NCI-H1092 (cell line): ENCODE results near the gene PSG11.
"Not testable (repeated sequence)": the region's sequence is repeated elsewhere in the genome, so short reads cannot be mapped to it uniquely, and the experiment has no call there.

ENCODE experiments used
- DNase-seq: peaks from one replicate; lab custom pipeline; 2025; lab: John Stamatoyannopoulos, UW

The PSG11 gene

DNA sequence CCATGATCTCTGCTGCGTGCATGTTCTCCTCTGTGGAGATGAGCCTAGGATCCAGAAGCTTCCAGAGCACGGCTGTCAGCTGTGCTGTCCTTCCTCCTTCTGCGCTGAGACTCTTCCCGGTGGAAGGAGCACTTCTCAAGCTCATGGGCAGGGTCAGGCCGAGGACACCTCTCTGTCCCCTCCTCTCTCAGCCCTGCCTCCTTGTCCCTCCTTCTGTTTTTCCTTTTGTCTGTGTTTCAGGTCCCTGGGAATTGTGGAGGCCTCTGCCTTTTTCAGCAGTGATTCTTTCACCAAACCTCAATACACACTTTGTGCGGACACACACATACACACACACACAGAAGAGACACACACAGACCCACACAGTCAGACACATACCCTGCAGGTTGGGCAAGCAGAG is at the start of gene PSG11:
TSS of gene PSG11 (minus strand) at position 101 of the 400 bp plus-strand sequence. CDS start at position 4, 97 bp downstream.
- not testable (repeated sequence) for DNase-seq

DNA sequence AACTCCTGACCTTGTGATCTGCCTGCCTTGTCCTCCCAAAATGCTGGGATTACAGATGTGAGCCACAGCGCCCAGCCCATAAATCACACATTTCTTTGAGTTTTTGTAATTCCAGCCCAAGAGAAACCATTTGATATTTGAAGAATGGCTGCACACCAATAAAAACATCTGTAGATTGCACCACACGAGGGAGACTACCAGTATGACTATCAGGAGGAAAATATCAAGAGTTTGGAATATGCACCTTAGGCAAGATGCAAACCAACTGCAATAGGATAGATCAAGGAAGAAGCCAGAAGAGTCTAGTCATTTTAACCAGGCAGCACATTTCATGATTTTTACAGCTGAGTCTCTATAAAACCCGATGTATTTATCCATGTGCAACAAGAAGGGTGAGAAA is 36.1 kb upstream of the PSG11 start:
- not testable (repeated sequence) for DNase-seq

DNA sequence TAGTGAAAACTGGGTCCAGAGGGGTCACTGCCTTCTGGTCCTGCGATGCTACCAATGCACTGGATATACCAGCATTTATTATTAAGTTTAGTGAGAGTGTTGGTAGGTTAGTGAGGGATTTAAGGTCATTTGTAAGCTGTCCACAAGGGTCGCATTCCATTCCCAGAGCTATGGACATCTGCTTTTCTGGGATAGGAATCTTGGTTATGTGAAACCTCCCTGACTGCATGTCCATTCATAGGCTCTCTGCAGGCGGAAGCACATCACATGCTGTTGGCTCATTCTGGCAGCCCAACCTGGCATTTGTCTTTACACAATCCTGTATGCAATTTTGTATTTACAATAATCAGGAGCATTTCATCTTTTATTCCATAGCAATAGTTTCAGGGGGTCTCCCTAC is 35.1 kb upstream of the PSG11 start:
- not testable (repeated sequence) for DNase-seq

DNA sequence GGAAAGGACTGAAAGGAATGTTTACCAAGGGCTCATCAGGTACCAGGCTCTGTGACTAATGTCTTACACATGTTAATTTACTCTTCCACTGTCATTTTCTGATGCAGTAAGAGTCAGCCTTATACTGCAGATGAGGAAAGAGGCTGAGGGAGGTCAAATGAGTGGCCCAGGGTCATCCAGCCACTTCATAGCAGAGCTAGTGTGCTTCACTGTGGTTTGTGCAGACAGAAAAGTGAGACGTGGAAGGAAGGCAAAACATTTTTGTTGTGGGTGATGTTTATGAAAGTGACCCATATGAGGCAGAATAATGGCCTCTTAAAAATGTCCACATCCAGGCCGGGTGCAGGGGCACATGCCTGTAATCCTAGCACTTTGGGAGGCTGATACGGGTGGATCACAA is 34.0 kb upstream of the PSG11 start:
- not testable (repeated sequence) for DNase-seq

DNA sequence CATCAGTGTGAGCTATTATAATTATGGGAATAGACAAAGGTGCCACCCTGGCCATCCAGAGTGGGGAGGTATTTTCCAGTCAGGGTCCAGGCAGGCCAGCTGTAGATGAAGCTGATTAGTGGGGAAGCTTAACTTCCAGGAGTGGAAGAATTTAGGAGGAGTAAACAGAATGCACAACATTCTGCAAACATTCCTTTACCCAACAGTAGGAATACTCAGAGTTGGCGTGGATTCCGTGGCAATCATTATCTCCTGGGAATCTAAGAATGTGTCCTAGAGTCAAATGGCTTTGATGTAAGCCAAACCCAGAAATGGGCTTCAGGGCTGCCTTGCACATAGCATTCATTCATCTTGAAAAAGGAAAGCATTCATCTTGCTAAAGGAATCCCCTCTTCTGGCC is 33.2 kb upstream of the PSG11 start:
- not testable (repeated sequence) for DNase-seq

DNA sequence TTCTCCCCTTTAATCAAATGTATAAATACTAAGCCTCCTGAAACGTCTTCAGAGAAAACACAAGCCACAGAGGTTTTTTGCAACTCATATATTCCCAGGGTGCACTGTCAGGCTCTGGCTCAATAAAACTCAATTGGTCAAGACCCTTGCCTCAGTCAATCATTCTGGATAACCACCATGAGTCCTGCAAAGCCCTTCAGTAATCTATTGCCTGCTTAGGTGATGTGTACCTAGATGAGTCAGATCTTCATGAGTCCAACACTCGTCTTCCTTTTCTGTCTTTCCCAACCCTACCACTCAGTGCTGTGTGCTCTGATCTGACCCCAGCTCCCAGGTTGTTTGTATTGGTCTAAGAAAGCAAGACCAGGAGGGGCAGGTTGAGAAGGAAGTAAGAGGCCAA is 32.2 kb upstream of the PSG11 start:
- DNase-seq = not testable (repeated sequence)

DNA sequence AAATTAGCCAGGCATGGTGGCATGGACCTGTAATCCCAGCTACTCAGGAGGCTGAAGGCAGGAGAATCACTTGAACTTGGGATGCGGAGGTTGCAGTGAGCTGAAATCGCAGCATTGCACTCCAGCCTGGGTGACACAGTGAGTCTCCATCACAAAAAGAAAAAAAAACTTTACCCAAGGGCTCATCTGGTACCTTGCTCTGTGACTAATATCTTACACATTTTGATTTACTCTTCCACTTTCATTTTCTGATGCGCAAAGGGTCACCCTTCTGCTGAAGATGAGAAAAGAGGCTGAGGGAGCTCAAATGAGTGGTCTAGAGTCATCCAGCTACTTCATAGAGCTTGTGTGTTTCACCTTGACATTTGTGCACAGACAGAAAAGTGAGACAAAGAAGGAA is 21.7 kb upstream of the PSG11 start:
- not testable (repeated sequence) for DNase-seq

DNA sequence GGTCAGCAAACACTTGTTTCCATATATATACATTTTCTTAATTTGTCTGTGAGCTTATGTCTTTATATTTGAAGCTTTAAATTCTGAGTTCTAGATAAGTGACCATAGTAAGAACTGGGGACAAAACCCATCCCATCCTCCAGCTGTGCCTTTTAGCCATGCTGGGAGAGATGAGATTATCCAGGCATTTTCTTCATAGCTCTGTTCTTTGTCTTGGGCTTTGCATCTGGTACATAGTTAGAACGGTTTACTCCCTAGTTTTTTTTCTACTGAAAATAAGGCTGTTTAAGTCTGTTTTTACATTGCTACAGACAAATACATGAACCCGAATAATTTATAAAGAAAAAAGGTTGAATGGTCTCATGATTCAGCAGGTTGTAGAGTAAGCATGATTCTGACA is 20.3 kb upstream of the PSG11 start:
- DNase-seq = not testable (repeated sequence)

DNA sequence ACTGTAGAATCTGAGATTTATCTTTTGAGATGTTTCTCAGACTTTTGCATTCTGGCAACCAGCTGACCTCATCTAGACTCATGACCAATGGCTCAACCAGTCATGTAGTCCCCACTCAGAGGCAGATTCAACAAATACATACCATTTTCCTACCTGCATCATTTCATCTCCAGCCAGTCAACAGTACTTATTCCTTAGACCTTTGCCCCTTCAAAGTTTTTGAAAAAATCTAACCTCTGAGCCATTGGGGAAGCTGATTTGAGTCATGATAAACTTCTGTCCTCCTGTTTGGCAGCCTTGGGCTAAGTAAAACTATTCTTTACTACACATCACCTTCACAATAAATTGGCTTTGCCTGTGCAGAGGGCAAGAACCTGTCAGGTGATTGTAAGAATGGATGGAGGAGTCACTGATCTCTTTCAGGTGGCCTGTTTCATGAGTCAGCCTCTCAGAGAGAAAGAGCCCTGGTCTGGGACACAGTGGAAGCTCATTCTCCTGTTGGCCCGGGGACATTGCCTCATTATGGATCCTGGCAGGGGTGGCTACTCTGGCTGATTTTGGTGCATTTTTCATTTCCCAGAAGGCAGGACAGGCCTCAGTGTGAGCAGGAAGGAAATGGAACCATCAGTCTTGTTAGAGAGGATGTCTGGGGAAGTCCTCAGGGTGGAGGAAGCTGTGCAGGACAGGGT is 17.4 kb upstream of the PSG11 start:
- not testable (repeated sequence) for DNase-seq

DNA sequence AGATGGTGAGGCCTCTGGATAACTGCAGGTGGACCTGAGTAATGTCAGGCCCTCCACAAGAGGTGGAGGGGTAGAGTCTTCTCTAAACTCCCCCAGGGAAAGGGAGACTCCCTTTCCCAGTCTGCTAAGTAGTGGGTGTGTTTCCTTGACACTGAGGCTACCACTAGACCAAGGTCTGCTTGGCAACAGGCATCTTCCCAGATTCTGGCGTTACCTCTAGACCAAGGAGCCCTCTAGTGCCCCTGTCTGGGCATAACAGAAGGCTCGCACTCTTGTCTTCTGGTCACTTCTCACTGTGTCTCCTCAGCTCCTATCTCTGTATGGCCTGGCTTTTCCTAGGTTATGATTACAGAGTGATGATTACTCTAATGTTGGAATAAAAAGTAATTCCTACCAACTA is 5.4 kb upstream of the PSG11 start:
- DNase-seq = not testable (repeated sequence)

DNA sequence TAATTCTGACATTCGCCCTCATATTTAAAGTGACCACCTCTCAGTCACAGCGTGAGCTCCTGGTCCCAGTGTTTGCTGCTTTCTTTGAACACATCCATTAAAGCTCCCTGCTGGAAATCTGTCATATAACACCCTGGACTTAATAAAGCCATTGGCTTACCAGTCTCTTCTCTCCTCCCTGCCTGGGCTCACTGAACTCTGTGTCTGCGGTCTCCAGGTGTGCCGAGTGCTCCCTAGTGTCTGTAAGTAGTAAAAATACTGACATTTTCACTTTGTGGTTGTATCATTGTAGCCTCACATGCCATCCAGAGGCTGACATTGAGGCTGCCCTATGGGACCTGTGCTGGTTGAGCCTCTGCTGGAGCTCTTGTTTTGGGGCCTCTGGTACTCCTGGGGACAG is 2.6 kb upstream of the PSG11 start:
- no peak for DNase-seq

DNA sequence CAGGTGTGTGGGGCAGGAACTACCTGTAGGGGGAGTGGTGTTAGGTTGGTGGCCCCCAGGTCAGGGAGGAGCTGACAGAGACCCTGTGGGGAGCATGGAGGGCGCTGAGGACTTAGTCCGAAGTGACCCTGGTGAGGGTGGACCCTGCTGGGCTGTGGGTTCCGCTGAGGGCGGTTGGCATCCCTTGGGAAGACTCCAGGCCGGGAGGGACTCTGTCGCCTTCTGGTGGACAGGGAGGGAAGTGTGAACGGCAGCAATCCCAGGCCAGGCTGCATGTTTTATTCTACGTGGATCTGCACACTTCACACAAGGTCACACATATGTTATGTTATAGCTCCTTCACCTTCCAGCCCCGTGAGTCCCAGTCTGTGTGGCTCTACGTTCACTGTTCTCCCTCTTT is 1.7 kb upstream of the PSG11 start:
- not testable (repeated sequence) for DNase-seq

DNA sequence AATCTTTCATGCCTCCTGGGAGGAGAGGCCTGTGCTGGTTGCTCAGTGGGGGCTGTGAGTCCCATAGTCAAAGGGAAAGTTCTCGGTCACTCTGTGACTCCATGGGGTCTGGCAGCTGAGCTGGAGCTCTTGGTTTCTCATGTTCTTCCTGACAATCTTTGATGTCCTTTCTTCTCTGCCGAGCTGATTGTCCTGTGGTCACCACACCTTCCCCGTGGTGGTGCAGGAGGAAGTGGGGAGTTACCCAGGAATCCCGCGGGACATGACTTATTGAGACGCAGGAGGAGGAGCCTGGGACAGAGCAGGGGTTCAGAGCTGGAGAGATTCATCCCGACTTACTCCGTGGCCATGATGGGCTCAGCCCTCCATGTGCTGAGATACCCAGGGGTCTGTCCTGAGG is 792 bp upstream of the PSG11 start:
- DNase-seq = not testable (repeated sequence)

DNA sequence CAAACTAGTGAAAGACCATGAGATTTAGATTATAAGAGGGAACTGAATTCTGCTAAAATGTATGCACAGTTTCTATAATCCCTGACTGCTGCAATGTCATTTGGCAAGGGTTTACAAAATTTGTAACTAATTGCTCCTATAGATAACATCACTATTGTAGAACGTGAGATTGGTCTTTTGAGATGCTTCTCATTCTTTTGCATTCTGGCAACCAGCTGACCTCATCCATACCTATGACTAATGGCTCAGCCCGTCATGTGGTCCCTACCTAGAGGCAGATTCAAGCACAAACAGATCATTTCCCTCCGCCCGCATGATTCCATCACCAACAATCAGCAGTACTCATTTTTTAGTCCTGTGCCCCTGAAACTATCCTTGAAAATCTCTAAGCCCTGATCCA is 4.2 kb downstream of the PSG11 start:
- not testable (repeated sequence) for DNase-seq

DNA sequence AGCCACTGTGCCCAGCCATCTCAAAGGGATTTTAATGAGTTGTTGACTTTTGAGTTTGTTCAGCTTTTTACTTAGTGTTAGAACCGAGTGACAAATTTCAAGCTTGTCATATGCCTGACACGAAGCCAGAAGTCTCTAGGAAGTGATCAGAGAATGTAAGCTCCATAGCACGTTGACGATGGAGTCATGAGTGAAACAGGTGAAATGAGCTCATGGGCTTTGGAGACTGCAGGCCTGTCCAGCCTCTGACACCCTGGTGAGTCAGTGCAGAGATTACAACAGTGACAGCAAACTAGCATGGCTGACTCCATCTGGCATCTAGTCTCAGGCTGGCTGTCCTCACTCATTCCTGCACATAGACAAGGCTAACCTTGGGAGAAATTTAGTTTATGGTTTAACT is 4.6 kb downstream of the PSG11 start:
- not testable (repeated sequence) for DNase-seq

DNA sequence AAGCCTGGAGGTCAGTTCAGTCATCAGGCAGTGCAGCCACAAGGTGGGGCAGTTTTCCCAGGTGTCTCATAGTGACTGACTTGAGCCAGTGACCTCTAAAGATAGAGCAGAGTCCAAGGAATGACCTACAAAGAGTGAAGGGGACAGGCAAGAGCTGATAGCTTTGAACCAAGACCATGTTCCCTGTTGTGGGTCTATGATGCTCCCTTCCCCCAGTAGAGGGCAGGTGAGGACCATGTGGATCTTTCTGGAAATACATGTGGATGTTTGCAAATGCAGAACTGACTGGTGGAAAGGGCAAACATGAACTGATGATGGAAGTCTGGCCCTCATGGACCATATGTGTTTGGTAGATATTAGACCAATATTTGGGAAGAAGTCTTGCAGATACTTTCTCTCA is 6.7 kb downstream of the PSG11 start:
- not testable (repeated sequence) for DNase-seq

DNA sequence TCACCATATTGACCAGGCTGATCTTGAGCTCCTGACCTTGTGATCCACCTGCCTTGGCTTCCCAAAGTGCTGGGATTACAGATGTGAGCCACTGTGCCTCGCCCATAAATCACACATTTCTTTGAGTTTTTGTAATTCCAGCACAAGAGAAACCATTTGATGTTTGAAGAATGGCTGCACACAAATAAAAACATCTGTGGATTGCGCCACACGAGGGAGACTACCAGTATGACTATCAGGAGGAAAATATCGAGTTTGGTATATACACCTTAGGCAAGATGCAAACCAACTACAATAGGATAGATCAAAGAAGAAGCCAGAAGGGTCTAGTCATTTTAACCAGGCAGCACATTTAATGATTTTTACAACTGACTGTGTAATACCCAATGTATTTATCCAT is 20.4 kb downstream of the PSG11 start:
- DNase-seq = not testable (repeated sequence)

DNA sequence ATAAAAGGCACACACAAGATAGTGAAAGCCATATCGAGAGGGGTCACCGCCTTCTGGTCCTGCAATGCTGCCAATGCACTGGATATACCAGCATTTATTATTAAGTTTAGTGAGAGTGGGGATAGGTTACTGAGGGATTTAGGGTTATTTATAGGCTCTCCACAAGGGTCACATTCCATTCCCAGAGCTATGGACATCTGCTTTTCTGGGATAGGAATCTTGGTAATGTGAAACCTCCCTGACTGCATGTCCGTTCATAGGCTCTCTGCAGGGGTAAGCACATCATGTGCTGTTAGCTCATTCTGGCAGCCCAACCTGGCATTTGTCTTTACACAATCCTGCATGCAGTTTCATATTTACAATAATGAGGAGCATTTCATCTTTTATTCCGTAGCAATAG is 21.4 kb downstream of the PSG11 start:
- DNase-seq = not testable (repeated sequence)

DNA sequence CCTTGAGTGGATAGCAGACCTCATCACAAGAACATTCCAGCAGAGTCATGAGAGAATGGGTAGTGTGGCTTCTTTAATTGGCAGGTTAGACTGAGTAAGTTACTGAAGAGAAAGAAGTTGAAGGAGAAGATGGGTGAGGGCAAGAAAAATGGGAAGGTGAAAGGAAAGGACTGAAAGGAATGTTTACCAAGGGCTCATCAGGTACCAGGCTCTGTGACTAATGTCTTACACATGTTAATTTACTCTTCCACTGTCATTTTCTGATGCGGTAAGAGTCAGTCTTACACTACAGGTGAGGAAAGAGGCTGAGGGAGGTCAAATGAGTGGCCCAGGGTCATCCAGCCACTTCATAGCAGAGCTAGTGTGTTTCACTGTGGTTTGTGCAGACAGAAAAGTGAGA is 22.6 kb downstream of the PSG11 start:
- DNase-seq = not testable (repeated sequence)

DNA sequence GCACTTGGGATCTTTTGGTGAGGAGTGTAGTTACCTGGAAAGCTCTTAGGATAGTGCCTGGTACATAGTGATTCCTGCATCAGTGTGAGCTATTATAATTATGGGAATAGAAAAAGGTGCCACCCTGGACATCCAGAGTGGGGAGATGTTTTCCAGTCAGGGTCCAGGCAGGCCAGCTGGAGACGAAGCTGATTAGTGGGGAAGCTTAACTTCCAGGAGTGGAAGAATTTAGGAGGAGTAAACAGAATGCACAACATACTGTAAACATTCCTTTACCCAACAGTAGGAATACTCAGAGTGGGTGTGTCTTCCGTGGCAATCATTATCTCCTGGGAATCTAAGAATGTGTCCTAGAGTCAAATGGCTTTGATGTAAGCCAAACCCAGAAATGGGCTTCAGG is 23.3 kb downstream of the PSG11 start:
- not testable (repeated sequence) for DNase-seq

DNA sequence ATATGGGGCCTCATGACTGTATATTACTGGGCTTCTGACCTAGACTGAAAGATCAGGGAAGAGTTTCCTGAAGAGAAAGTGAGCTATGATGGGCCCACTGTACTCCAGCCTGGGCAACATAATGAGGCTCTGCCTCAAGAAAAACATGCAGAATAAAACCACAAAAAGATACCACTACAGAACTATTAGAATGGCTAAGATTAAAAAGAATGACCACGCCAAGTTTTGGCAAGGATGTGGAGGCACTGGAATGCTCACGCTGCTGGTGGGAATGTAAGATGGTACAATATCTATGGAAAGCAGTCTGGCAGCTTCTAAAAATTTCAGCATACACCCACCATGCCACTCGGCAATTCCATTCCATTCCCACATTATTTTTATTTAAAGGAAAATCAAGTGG is 30.1 kb downstream of the PSG11 start:
- DNase-seq = not testable (repeated sequence)

DNA sequence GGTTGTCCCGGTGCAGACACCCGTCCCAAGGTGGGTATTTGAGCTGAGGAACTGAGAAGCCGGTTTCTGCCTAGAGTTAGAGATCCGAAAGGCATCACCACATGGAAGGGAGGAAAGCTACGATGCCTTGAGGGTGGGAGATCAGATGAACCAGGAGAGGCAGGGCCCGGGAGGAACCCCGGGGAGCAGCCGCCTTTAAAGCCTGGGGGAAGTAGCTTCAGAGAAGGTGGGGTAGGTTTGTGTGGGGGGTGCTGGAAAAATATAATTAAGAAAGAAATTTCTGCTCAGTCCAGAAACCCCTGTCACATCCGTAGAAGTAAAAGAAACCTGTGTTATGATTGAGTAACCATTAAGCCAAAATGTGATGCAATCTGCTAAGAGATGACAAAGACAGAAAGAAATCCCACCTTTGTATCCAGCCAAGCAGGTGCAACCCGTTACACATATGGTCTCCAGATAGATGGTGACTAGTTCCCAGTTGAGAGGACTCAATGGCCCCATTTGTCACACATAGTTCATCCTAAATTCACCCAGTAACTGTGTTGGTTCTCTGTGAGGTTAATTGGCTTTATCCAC is 34.2 kb downstream of the PSG11 start:
- DNase-seq = not testable (repeated sequence)

DNA sequence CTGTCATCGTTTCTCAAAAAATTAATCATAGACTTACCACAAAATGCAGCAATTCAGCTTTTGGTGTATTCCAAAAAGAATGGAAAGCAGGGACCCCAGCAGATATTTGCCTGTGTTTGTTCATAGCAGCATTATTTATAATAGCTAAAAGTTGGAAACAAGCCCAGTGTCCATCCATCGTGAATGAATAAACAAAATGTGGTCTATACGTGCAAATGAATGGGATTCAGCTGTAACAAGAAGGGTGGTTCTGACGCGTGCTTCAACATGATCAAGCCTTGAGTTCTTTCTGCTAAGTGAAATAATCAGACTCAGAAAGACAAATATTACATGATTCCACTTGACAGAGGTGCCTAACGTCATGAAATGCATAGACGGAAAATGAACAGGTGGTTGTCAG is 36.4 kb downstream of the PSG11 start:
- no peak for DNase-seq

DNA sequence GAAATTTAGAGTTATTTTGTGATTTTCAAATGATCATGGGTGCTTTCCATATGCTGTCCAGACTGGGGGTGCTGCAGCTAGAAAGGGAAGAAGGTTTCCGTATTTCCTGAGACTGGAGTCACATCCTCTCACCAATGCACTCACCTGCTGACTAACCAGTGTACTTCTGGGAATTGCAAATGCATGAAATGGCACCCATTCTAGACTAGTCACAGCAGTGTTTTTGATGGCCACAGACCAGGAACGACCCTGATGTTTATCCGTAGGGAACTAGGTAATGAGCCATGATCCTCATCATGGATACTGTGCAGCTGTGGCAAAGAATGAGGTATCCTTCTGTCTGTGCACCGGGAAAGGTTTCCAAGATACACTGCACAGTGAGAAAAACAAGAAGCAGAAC is 37.1 kb downstream of the PSG11 start:
- not testable (repeated sequence) for DNase-seq
